Stomach (tissue), 9 donors: ENCODE measurements around the gene P2RY8. TPM values are rescaled to one million over a fixed set of nuclear protein-coding genes. Genes with fewer than 3 reads are reported as not detected.
"Not testable (repeated sequence)": the region's sequence is repeated elsewhere in the genome, so short reads cannot be mapped to it uniquely, and the experiment has no call there.

ENCODE experiments used
- DNase-seq, 2 donors: peaks; one replicate each; pipeline versions ENCODE4 v3.0.0 to v3.0.0-alpha.2; 2013 to 2019
- H3K27ac ChIP-seq, 5 donors: fragments of 200-600 bp in 4 of 5; sonication (generic) in 4 of 5; one replicate each; pipeline ENCODE4 v1.5.1; 2013 to 2019; ENCODE audit warnings: mild to moderate bottlenecking in 1 of 5, moderate library complexity in 1 of 5
- H3K27me3 ChIP-seq, 3 donors: fragments of 200-600 bp; sonication (generic); one replicate each; pipeline ENCODE4 v1.5.1; 2017 to 2019; ENCODE audit warnings: mixed run types in 1 of 3
- H3K36me3 ChIP-seq, 4 donors: fragments of 200-600 bp; sonication (generic); 1 replicate in 3 of 4; 2 replicates in 1 of 4; pipeline ENCODE4 v1.5.1; 2016 to 2019
- H3K4me1 ChIP-seq, 4 donors: fragments of 200-600 bp; sonication (generic); one replicate each; pipeline ENCODE4 v1.5.1; 2016 to 2019
- H3K4me3 ChIP-seq, 4 donors: fragments of 200-600 bp; sonication (generic) in 3 of 4; one replicate each; pipeline ENCODE4 v1.5.1; 2016 to 2019; ENCODE audit warnings: mild to moderate bottlenecking in 1 of 4
- H3K9me3 ChIP-seq, 4 donors: fragments of 200-600 bp; sonication (generic); one replicate each; pipeline ENCODE4 v1.5.1; 2016 to 2019
- CTCF ChIP-seq, 7 experiments: fragments of 450-650 bp in 4 of 7; fragments of 200-600 bp in 3 of 7; sonication (generic) in 3 of 7; IDR thresholded peaks; one replicate each; pipeline ENCODE4 v1.5.1; 2016 to 2019; ENCODE audit warnings: antibody characterized with exemption in 7 of 7, control low read depth in 2 of 7, mild to moderate bottlenecking in 1 of 7
- EP300 ChIP-seq: sonication (generic); formaldehyde crosslinking; IDR thresholded peaks from one replicate; pipeline ENCODE4 v1.6.1; 2017; ENCODE audit warnings: antibody characterized with exemption
- POLR2A ChIP-seq, 4 donors: fragments of 450-650 bp; IDR thresholded peaks; one replicate each; pipeline ENCODE4 v1.6.1; 2016; ENCODE audit warnings: antibody characterized with exemption in 4 of 4, control low read depth in 2 of 4, mild to moderate bottlenecking in 1 of 4, moderate library complexity in 1 of 4
- POLR2AphosphoS5 ChIP-seq, 3 donors: sonication (generic); formaldehyde crosslinking; IDR thresholded peaks; one replicate each; pipeline ENCODE4 v1.6.1; 2016; ENCODE audit warnings: antibody characterized with exemption in 3 of 3
- WGBS, 5 donors: extraction: QIAGEN DNeasy Blood & Tissue Kit in 3 of 5; methylation state at CpG; one replicate each; pipeline versions ENCODE4 v1.1.5 to v1.1.7; 2013 to 2018; 5-methylcytosine and 5-hydroxymethylcytosine counted together
- intact Hi-C: fragments of 100-400 bp; cut with DNase I; formaldehyde crosslinking; loops from one replicate; pipeline ENCODE4 v1.15.1; 2023; ENCODE audit warnings: low total_unique reads
- polyA plus RNA-seq, 3 donors: library from polyadenylated mRNA; stranded (reverse); fragments of 200-250 nt; gene quantifications; one replicate each; pipeline ENCODE4 v1.2.3, GENCODE V29; 2013
- total RNA-seq, 5 donors: library from RNA; depleted of rRNA; stranded (reverse); fragments of >200 nt; gene quantifications; one replicate each; pipeline versions ENCODE4 v1.1.0 to v1.2.3, GENCODE V29; 2014 to 2016
- donor health status: healthy with polysubstance abuse.
- donor health status: Bipolar disorder and iron deficiency.
- donor health status: healthy.

Gene P2RY8
- total and polyA plus RNA-seq, 8 donors, result 0.31 to 3.3 (median 1.3) TPM; not detected in 2

DNA sequence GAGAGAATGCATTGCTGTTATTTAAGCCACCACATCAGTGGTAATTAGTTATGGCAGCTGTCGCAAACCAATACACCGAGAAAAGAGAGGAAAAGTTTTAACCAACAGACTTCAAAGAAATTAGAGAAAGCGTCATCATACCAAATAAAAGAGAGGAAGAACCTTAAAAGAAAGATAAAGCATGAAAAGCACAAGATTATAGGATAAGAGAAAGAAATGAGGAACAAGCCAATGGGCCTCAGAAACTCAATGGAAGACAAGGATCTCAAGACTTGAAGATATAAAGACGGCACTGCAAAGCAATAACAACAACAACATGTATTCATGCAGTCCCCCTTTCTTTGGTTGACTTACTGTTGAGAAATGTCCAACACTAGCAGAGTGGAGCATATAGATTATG lies 61.5 kb downstream of the P2RY8 start:
- H3K27me3 ChIP-seq, result peaks cover 0 to 11% (median 0%) of the 10 kb centered on the region in 3 donors
- H3K36me3 ChIP-seq, result no peaks in the 10 kb centered on the region
- H3K9me3 ChIP-seq, result peaks cover 0 to 7% (median 3%) of the 10 kb centered on the region in 4 donors
- H3K4me1 ChIP-seq, result no peaks in the 10 kb centered on the region
- H3K27ac ChIP-seq, result no peak overlapping the region
- intact Hi-C loops, result no loop called here
- 87 to 92% (median 88%) methylated on average over 4 of the region's 4 CpGs for WGBS, 5 donors
- TF ChIP-seq CTCF (IDR thresholded peaks at IDR 0.05), result no peak
- no peak for TF ChIP-seq POLR2AphosphoS5 (IDR thresholded peaks at IDR 0.05)
- TF ChIP-seq EP300, result no peak
- no peak for TF ChIP-seq POLR2A (IDR thresholded peaks at IDR 0.05)
- DNase-seq, result no peak
- no peak overlapping the region for H3K4me3 ChIP-seq

DNA sequence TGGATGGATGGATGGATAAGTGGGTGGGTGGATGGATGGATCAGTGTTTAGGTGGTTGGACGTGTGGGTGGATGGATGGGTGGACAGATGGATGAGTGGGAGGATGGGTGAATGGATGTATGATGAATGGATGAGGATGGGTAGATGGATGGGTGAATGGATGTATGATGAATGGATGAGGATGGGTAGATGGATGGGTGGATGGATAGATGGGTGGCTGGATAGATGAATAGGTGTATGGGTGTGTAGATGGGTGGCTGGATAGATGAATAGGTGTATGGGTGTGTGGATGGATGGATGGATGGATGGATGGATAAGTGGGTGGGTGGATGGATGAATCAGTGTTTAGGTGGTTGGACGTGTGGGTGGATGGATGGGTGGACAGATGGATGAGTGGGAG lies 62.4 kb downstream of the P2RY8 start:
- H3K4me3 ChIP-seq, H3K36me3 ChIP-seq, DNase-seq, H3K9me3 ChIP-seq, intact Hi-C loops, H3K4me1 ChIP-seq, H3K27ac ChIP-seq: not testable (repeated sequence)
- peaks cover 0 to 18% (median 0%) of the 10 kb centered on the region in 3 donors for H3K27me3 ChIP-seq
- 59 to 77% (median 68%) methylated on average over 2 of the region's 2 CpGs for WGBS, 5 donors

- no peak for TF ChIP-seq POLR2A (IDR thresholded peaks at IDR 0.05)
- TF ChIP-seq POLR2AphosphoS5 (IDR thresholded peaks at IDR 0.05), result no peak
- no peak for TF ChIP-seq EP300
- no peak for TF ChIP-seq CTCF (IDR thresholded peaks at IDR 0.05)
- Histone ChIP-seq H3K36me3 (no peaks in the 10 kb centered on the region), H3K9me3 (no peaks in the 10 kb centered on the region), H3K27me3 (peaks cover 0 to 30% (median 0%) of the 10 kb centered on the region in 3 donors), H3K27ac (no peak overlapping the region), H3K4me3 (no peak overlapping the region), H3K4me1 (peaks cover 0 to 5% (median 0%) of the 10 kb centered on the region in 4 donors)
- 88 to 95% (median 89%) methylated on average over 2 of the region's 2 CpGs for WGBS, 5 donors
- intact Hi-C loops, result no loop called here
- DNase-seq, result no peak
These were observed 64.0 kb downstream of the P2RY8 start for GRCh38 chrX:1472975-1473374.

- Histone ChIP-seq H3K4me1 (peaks cover 0 to 32% (median 6%) of the 10 kb centered on the region in 4 donors), H3K9me3 (no peaks in the 10 kb centered on the region), H3K27me3 (peaks cover 0 to 74% (median 13%) of the 10 kb centered on the region in 3 donors), H3K36me3 (peaks cover 0 to 7% (median 0%) of the 10 kb centered on the region in 4 donors), H3K27ac (peak overlapping the region in 1 of 5 donors; percentile 62), H3K4me3 (no peak overlapping the region)
- DNase-seq, result peak; percentile 40 to 50
- TF ChIP-seq POLR2A (IDR thresholded peaks at IDR 0.05) (no peak), CTCF (IDR thresholded peaks at IDR 0.05) (no peak), POLR2AphosphoS5 (IDR thresholded peaks at IDR 0.05) (no peak), EP300 (no peak)
- intact Hi-C loops, result loop anchor here (10.0 kb wide), 1 partner anchor 106 kb away; no protein-coding TSS in a partner anchor
- 60 to 69% (median 66%) methylated on average over 18 to 20 of the region's 20 CpGs for WGBS, 5 donors
These were observed 68.7 kb downstream of the P2RY8 start for GRCh38 chrX:1468250-1468772.

DNA sequence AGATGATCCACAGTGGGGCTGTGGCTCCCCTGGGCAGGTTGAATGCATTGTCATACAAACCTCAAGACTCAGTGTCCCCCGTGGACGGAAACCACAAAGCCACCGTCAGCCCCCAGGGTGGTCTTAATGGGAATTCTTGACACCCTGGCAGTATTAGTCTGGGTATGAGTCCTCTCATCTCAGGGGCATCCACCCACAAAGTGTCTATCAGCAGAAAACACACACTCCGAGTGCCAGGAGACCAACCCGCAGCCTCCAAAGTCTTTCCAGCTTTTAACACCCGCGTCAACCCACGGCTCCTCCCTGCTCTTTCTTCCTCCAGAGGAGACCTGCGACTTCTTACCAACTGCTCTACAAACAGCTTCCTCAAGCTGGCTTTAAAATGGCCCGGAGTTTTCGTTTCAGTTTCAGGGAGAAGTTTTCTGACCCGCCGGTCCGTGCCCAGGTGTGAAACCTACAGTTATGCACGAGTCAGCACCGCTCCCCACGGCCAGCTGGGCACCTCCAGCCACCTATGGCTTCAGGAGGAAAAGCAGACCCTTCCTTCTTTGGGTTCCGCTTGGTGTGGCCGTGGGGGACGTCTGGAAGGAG lies 69.9 kb downstream of the P2RY8 start:
- H3K36me3 ChIP-seq, result peaks cover 0 to 7% (median 0%) of the 10 kb centered on the region in 4 donors
- H3K27me3 ChIP-seq, result peaks cover 0 to 74% (median 13%) of the 10 kb centered on the region in 3 donors
- TF ChIP-seq CTCF (IDR thresholded peaks at IDR 0.05), result no peak
- no peak for TF ChIP-seq EP300
- TF ChIP-seq POLR2AphosphoS5 (IDR thresholded peaks at IDR 0.05), result no peak
- TF ChIP-seq POLR2A (IDR thresholded peaks at IDR 0.05), result no peak
- peak; percentile 38 to 46 for DNase-seq
- H3K4me1 ChIP-seq, result peaks cover 0 to 32% (median 6%) of the 10 kb centered on the region in 4 donors
- intact Hi-C loops, result loop anchor here (10.0 kb wide), 1 partner anchor 108 kb away; no protein-coding TSS in a partner anchor
- H3K9me3 ChIP-seq, result no peaks in the 10 kb centered on the region
- WGBS, 5 donors, result 36 to 44% (median 39%) methylated on average over 19 to 20 of the region's 20 CpGs
- peak overlapping the region in 1 of 4 donors; percentile 17 for H3K4me3 ChIP-seq
- peak overlapping the region in 2 of 5 donors; percentile 40 to 62 for H3K27ac ChIP-seq
